ENCODE measurements around the gene F12. TPM values are rescaled to one million over a fixed set of nuclear protein-coding genes. Genes with fewer than 3 reads are reported as not detected.
A peak's percentile ranks its signal among the peaks of the same experiment; 100 is the strongest.

The F12 gene
- total RNA-seq, 1 experiment from 2014 or later, result 30.0 TPM

GRCh38 chr5:177425196-177425800 is 15.9 kb upstream of the F12 start:
- ATAC-seq (no peak), DNase-seq (ENCODE audit: low read depth, low spot score) (no peak)
- RAD21 ChIA-PET (ENCODE audit: low non-redundant PET in 1 of 2, low total read pairs in 2 of 2, uncharacterized antibody in 2 of 2, unreplicated experiment in 2 of 2), result interaction anchor here in 1 of 2 experiments (1.2 kb wide), 1 partner anchor 55 kb away, joined by 3 read pairs; no protein-coding TSS in a partner anchor
- POLR2A ChIA-PET, result interaction anchor here (1.1 kb wide), 1 partner anchor 72 kb away, joined by 4 read pairs; the partner anchor contains the start of gene PDLIM7
- H3K4me2 ChIP-seq (ENCODE audit: low read length), result peak overlapping the region; percentile 89
- no peaks in the 10 kb centered on the region for H3K27me3 ChIP-seq (ENCODE audit: insufficient read depth, low read length)
- no peaks in the 10 kb centered on the region; a peak in 1 of 4 replicates for H3K36me3 ChIP-seq (ENCODE audit: control insufficient read depth in 1 of 2, insufficient read depth in 2 of 2, low read length in 2 of 2)
- peaks cover 15 to 28% of the 10 kb centered on the region in 2 experiments for H3K4me1 ChIP-seq (ENCODE audit: control insufficient read depth in 1 of 2, insufficient read depth in 2 of 2, low read length in 2 of 2)
- H4K20me1 ChIP-seq (ENCODE audit: insufficient read depth), result no peaks in the 10 kb centered on the region
- H3K9me3 ChIP-seq (ENCODE audit: control insufficient read depth in 1 of 2, insufficient read depth in 1 of 2, low read depth in 1 of 2, low read length in 2 of 2), result no peaks in the 10 kb centered on the region
- H3K27ac ChIP-seq (ENCODE audit: low read depth, low read length), result peak overlapping the region; percentile 63
- intact Hi-C loops (cut with micrococcal nuclease), result no loop called here
- peak overlapping the region; percentile 70 for H3K9ac ChIP-seq (ENCODE audit: low read length)
- CTCF ChIA-PET, result interaction anchor here (1.9 to 2.3 kb wide), 4 partner anchors 29 to 116 kb away, joined by 6 to 11 read pairs (median 9); no protein-coding TSS in a partner anchor
- TF ChIP-seq CEBPB (IDR thresholded peaks at IDR 0.05; ENCODE audit: low read depth) (no peak), EZH2phosphoT487 (IDR thresholded peaks at IDR 0.05; ENCODE audit: borderline replicate concordance) (no peak), SP1 (IDR thresholded peaks at IDR 0.05; ENCODE audit: low read depth) (no peak), ELF1 (IDR thresholded peaks at IDR 0.05; ENCODE audit: borderline replicate concordance, low read depth) (no peak), EGR1 (IDR thresholded peaks at IDR 0.05; ENCODE audit: low read depth) (no peak), EZH2 (IDR thresholded peaks at IDR 0.05) (no peak), CBX3 (IDR thresholded peaks at IDR 0.05; ENCODE audit: low read depth) (no peak), RAD21 (IDR thresholded peaks at IDR 0.05; ENCODE audit: low read depth) (no peak), YY1 (IDR thresholded peaks at IDR 0.05; ENCODE audit: extremely low read depth, insufficient replicate concordance, low read depth, low read length) (no peak), TCF7L2 (IDR thresholded peaks at IDR 0.05; ENCODE audit: borderline replicate concordance, extremely low read depth, insufficient read depth, insufficient read length) (no peak), ZNF274 (IDR thresholded peaks at IDR 0.05; ENCODE audit: low read depth, low read length) (no peak)
- no peak overlapping the region for H2AFZ ChIP-seq (ENCODE audit: low read depth, low read length, poor library complexity, severe bottlenecking)
- BruUV-seq (replicated peaks), result no TSS peak
- H3K9me2 ChIP-seq (ENCODE audit: insufficient read depth), result no peaks in the 10 kb centered on the region
- peaks cover 35% of the 10 kb centered on the region for H3K79me2 ChIP-seq (ENCODE audit: insufficient read depth, low read length)
- peak overlapping the region; percentile 45 to 62 for H3K4me3 ChIP-seq (replicated peaks in 1 of 2; ENCODE audit: low read depth in 1 of 2, low read length in 2 of 2)
